Astrocyte of the spinal cord (primary cell): Measurements from ENCODE around the gene FRAS1.

ENCODE experiments used
- DNase-seq: peaks from one replicate; pipeline ENCODE4 v3.0.0; 2011; ENCODE audit warnings: low read depth, low spot score
- H3K4me3 ChIP-seq: 2 replicates; pipeline ENCODE4 v1.5.1; 2011; ENCODE audit warnings: low read depth, mild to moderate bottlenecking, low read length, moderate library complexity
- in situ Hi-C: cut with HindIII; loops from 2 replicates; pipeline ENCODE4 v1.10.0; 2017; ENCODE audit warnings: low sequenced_read_pairs
- TF ChIP-seq, protein P1 (sequence below): IDR thresholded peaks from 2 replicates; pipeline ENCODE4 v1.5.1; 2012; ENCODE audit warnings: low read depth, mild to moderate bottlenecking, low read length, inconsistent platforms

The FRAS1 gene

GRCh38 chr4:78528327-78528726 is 471.2 kb downstream of the FRAS1 start:
- H3K4me3 ChIP-seq = no peak overlapping the region
- in situ Hi-C loops = no loop called here
- TF ChIP-seq, protein P1, sequence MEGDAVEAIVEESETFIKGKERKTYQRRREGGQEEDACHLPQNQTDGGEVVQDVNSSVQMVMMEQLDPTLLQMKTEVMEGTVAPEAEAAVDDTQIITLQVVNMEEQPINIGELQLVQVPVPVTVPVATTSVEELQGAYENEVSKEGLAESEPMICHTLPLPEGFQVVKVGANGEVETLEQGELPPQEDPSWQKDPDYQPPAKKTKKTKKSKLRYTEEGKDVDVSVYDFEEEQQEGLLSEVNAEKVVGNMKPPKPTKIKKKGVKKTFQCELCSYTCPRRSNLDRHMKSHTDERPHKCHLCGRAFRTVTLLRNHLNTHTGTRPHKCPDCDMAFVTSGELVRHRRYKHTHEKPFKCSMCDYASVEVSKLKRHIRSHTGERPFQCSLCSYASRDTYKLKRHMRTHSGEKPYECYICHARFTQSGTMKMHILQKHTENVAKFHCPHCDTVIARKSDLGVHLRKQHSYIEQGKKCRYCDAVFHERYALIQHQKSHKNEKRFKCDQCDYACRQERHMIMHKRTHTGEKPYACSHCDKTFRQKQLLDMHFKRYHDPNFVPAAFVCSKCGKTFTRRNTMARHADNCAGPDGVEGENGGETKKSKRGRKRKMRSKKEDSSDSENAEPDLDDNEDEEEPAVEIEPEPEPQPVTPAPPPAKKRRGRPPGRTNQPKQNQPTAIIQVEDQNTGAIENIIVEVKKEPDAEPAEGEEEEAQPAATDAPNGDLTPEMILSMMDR = no peak
- no peak for DNase-seq

DNA sequence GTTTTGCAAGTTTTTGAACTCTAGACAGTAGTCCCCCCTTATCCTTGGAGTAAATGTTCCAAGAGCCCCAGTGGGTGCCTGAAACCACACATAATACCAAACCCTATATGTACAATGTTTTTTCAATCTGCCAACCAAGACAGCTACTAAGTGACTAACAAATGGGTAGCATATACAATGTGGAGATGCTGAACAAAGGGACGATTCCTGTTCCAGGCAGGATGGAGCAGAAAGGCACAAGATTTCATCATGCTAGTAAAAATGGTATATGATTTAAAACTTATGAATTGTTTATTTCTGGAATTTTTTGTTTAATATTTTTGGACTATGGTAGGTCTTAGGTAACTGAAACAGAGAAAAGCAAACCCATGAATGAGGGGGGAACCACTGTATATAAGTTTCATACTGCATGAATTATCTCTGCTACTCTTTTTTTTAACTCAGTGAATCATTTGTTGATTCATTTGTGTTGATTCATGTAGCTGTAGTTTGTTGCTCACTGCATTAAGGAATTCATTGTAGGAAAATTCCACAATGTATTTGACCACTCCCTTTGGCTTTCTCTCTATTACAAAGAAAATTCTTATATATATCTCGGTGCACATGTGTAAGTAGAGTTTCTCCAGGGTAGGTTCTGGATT is 472.6 kb downstream of the FRAS1 start:
- DNase-seq = no peak
- in situ Hi-C loops = no loop called here
- TF ChIP-seq, protein P1 = no peak
- no peak overlapping the region for H3K4me3 ChIP-seq

DNA sequence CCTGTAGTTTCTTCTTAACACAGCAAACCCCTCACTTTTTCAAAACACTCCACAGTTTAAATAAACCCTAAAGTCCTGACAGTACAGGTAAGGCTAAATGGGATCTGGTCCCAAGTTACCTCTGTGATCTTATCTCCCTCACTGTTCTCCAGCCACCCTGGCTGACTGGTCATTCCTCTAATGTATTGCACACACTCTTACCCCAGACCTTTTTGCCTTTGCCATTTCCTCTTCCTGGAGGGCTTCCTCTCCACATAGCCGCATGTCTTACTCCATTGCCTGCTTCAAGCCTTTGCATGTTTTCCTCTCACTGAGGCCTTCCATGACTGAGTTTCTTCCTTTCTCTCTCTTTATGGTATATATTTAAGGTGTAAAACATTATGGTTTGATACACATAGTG is 474.9 kb downstream of the FRAS1 start:
- TF ChIP-seq, protein P1 = no peak
- DNase-seq = no peak
- in situ Hi-C loops = no loop called here
- H3K4me3 ChIP-seq = no peak overlapping the region

- no peak for DNase-seq
- TF ChIP-seq, protein P1 = no peak
- in situ Hi-C loops = no loop called here
- no peak overlapping the region for H3K4me3 ChIP-seq
Measured at GRCh38 chr4:78533854-78534253, 476.7 kb downstream of the FRAS1 start.

- H3K4me3 ChIP-seq = no peak overlapping the region
- TF ChIP-seq, protein P1 = no peak
- in situ Hi-C loops = no loop called here
- DNase-seq = peak; percentile 50
Measured at GRCh38 chr4:78534286-78534955, 477.3 kb downstream of the FRAS1 start.

GRCh38 chr4:78542373-78542772 is 485.2 kb downstream of the FRAS1 start:
- TF ChIP-seq, protein P1 = no peak
- DNase-seq = no peak
- no peak overlapping the region for H3K4me3 ChIP-seq
- in situ Hi-C loops = no loop called here
